ENCODE data around the gene FMO5.
"Not testable (repeated sequence)": the region's sequence is repeated elsewhere in the genome, so short reads cannot be mapped to it uniquely, and the experiment has no call there.

The FMO5 gene

DNA sequence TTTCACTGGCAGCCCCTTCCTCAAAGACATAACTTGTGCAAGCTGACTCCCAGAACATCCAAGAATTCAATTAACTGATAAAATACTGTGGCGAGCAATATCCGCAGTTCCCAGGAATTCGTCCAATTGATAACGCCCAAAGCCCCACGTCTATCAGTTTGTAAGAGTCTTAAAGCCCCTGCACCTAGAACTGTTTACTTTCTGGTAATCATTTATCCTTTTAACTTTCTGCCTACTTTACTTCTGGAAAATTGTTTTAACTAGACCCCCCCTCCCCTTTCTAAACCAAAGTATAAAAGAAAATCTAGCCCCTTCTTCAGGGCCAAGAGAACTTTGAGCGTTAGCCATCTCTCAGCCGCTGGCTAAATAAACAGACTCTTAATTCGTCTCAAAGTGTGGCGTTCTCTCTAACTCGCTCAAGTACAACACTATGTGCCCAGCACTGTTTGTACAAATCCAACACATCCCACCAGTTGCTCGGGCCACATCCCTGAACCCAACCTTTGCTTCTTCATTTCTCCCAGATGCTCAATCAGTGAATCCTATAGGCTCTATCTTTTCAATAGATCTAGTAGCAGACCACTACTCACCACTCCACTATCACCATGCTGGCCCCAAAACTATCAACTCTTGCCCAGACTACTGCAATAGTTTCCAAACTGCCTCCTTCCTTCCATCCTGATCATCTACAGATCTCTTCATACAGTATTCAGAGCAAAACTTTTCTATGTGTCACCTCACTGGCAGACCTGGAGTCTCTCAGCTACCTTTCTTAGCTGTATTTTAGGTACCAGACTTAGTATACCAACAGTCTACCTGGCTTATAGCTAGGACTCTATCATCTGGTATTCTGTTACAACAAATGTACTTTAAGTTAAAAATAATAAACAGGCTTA is 14.0 kb upstream of the FMO5 start:
- DNase-seq, result no peak

DNA sequence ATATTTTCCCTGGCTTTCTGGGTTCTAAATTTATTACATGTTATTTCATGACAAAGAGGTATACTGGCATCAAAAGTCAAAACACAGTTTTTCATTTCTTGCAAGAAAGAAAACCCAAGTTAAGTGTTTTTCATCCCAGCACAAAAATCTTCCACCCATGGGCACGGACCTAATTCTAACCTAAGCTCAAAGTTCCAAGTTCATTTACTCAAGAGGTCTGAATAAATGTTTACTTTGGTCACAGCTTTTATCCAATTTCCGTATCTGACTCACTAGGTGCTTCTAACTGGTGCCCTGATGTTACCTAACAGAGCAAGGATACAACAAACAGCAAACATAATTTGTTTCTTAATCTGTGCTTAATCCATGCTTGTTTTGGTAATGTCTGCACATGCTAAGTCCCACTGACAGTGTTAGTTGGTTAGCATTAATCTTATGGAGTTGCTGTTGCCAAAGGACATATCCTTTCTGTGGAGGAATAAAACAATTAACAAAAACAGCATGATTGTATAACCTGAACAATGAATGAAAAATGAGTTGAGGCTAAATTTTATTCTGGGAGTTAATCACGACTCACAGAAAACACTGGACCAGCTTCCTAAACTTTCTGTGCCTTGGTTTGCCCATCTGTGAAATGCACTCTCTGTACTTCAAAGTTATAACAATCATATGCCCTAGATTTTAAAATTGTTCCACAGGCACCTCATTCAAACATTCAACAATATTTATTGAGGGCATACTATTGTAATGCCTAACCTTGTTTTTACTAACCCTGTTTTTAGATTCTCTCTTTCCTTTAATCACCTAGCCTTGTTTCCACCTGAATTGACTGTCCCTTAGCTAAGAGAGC is 13.1 kb upstream of the FMO5 start:
- no peak for DNase-seq

- DNase-seq, result no peak
These were observed 12.0 kb upstream of the FMO5 start for GRCh38 chr1:147236959-147237791.

- no peak for DNase-seq
These were observed 11.3 kb upstream of the FMO5 start for GRCh38 chr1:147236448-147236847.

GRCh38 chr1:147235822-147236221 is 10.7 kb upstream of the FMO5 start:
- no peak for DNase-seq

DNA sequence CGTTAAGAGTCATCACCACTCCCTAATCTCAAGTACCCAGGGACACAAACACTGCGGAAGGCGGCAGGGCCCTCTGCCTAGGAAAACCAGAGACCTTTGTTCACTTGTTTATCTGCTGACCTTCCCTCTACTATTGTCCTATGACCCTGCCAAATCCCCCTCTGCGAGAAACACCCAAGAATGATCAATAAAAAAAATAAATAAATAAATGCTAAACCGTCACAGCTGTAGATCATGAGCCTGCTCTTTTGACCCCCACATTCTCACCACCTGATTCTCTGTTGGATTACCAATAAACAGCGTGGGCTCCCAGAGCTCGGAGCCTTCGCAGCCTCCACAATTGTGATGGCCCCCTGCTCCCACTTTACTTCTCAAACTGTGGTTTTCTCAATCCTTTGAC is 8.8 kb upstream of the FMO5 start:
- DNase-seq, result not testable (repeated sequence)

DNA sequence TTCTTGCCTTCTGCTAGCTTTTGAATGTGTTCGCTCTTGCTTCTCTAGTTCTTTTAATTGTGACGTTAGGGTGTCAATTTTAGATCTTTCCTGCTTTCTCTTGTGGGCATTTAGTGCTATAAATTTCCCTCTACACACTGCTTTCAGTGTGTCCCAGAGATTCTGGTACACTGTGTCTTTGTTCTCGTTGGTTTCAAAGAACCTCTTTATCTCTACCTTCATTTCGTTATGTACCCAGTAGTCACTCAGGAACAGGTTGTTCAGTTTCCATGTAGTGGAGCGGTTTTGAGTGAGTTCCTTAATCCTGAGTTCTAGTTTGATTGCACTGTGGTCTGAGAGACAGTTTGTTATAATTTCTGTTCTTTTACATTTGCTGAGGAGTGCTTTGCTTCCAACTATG is 5.9 kb upstream of the FMO5 start:
- not testable (repeated sequence) for DNase-seq

DNA sequence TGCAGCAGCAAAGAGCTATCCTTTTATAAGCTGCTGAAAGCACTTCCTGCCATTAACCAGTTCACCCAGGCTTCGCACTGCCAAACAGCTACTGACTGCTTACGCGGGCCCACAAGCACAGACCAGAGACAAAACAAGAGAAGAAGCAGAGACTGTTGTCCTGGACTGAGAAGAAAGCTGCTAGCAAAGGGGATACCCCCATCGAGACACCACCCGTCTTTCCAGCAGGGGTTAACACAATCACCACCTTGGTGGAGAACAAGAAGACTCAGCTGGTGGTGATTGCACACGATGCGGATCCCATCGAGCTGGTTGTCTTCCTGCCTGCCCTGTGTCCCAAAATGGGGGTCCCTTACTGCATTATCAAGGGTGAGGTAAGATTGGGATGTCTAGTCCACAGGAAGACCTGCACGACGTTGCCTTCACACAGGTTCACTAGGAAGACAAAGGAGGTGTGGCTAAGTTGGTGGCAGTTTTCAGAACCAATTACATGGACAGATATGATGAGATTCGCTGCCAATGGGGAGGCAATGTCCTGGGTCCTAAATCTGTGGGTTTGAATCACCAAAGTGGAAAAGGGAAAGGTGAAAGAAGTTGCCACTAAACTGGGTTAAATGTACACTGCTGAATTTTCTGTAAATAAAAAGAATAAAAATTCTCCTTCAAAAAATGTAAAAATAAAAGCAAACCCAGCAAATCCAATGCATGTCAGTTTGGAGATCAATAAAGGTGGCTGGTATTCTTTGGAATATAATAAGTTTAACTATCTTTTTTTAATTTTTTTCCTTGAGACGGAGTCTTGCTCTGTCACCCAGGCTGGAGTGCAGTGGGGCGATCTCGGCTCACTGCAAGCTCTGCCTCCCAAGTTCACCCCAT is 1.2 kb downstream of the FMO5 start:
- DNase-seq, result no peak

DNA sequence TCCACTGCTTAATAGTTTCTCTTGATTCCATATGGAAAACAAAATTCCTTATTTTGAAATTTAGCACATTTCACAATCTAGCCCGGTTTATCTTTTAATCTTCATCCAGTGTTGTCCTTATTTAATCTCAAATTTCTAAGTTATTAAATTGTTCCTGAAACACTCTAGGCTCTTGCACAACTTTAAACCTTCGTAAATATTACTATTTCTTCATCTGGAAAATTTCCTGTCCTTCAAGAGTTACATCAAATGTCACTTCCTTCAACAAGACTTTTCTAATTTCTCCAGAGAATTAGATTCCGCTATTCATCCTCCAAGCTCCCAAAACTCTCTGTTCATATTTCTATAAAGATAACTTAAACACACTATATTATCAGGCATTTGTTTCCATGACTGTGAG is 6.5 kb downstream of the FMO5 start:
- DNase-seq, result no peak

DNA sequence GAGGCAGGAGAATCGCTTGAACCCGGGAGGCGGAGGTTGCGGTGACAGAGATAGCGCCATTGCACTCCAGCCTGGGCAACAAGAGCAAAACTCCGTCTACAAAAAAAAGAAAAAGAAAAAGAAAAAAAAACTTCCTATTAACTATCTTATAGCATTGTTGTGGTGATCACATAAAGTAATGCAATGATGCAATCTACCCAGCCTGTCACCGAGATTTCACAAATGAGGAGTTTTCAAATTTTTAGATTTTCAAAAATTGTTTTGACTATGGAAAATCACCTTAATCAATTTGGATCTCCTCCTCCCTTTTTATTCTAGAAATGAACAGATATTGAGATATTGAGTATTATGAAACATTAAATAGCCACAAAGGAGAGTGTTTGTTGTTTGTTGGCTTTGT is 8.0 kb downstream of the FMO5 start:
- DNase-seq, result no peak

DNA sequence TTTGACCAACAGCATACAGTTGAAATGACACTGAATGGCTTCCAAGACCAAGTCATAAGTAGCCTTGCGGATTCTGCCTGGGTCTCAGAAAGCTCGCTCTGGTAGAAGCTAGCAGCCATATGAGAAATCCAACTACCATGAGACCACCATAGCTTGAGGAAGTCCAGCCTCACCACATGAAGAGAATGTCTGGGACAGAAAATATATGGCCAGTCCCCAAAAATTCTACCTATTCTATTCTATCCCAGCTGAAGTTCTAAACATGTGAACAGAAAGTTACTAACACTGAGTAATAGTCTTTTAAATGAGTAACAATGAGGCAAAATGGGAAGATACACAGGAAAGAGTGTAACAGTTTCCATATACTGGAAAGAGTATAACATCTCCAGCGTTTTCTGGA is 9.0 kb downstream of the FMO5 start:
- DNase-seq, result no peak

GRCh38 chr1:147215540-147215916 is 9.6 kb downstream of the FMO5 start:
- DNase-seq, result no peak

DNA sequence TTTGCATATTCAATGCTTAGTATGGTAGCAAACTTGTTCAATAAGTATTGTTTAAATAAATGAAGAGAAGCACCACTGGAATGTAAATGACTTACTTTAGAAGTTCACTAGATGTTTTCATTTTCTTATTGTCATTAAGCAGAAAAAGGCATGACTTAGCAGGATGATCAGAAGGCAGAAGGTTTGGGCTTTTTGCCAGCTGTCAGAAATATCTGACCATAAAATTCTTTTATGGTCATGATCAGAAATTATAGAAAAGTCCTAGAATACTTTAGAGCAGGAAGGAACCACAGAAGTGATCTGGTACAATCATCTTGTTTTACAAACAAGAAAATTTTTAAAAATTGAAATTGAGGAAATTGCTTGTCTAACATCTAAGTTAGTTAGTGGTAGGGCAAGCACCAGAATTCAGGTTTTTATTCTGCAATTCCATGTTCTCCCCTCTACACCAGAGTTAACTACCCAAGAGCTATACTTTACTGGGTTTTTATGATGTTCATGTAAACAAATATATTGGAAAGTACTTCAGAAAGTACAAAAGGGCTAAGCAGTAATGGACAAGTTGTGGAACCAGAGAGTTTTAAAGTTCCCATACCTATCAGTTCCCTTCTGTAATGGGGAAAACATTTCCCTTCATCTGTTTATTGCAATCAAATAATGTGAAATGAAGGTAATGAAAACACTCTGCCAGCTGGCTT is 10.1 kb downstream of the FMO5 start:
- no peak for DNase-seq

- DNase-seq, result no peak
These were observed 10.8 kb downstream of the FMO5 start for GRCh38 chr1:147214325-147214724.

GRCh38 chr1:147213271-147213670 is 11.9 kb downstream of the FMO5 start:
- DNase-seq, result no peak

DNA sequence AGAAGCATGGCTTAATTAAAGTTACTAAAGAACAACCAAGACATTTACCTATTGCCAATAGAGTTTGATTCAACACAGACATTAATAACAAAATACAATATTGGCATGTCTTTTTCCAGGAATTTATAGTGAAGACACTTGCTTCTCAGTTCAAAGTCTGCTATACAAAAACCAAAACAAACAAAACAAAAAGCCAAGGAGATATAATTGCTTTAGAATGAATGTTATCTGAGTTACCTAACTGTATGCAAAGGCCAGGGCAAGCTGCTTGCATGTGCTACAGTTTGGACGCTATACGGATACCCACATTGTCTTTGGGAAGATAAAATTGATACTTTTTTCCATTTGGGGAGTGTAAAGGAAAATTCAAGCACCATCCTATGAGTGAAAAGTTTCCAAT is 13.6 kb downstream of the FMO5 start:
- DNase-seq, result no peak

DNA sequence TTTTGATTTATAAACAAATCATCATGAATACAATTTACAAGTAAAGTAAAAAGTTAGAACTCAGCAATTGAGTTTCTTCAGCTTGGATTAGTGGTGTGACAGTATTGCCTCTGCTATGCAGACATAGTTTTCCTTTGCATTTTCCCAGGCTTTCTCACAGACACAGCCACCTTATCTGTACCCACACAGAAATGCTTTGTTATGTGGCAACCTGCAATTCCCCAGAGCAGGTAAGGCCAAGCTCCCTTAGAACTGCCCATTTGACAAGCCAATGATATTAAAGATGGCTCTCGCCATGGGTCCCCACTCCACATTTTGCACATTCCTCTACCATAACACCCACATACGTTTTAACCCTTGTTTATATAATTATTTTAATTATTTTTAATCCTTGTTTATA is 14.2 kb downstream of the FMO5 start:
- DNase-seq, result no peak

DNA sequence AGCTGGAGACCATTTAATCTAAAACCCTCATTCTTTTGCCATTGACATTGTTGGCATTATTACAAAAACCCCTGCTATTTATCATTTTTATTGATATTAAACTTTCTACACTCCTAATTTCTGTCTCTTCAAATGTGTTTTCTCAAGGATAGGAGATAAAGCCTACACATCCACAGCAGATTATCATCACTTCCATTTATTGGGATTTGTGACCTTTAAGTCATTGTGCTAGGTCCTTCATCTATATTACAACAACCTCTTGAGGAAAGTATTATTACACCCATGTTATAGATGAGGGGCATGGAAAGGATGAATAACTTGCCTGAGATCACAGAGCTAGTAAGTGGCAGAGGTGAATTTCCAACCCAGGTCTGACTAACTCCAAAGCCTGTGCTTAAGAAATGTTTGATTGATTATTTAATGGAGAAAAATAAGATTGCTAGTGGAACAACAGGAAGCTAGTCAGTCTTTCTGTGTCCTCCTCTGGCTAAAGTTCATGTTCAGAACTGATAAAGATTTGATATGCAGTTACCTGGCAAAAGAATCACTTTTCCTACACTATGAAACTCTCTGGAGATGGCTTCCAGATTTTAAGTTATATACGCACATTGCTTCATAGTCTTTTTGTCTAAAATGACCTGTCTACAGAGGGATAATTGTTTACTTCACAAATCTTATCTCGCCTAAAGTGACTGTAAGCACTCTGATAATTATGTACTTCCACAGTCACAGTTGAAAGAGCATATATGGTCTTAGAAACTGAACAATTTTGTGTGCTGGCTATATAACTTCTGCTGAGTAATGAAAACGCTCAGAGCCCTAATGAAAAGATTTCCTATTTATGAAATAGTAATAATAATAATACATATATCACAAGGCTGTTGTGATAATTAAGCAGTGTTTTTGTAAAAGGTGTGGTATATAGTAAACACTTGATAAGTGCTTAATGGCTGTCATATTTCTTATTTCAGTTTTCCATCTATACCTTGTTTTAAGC is 15.0 kb downstream of the FMO5 start:
- no peak for DNase-seq

GRCh38 chr1:147208619-147209018 is 16.5 kb downstream of the FMO5 start:
- no peak for DNase-seq

- no peak for DNase-seq
These were observed 17.9 kb downstream of the FMO5 start for GRCh38 chr1:147207192-147207591.

Data from NCI-H2171 (cell line).